Coronary artery (tissue), 2 donors: ENCODE data around the gene AMER2.

Source experiments
- DNase-seq: peaks from one replicate; pipeline ENCODE4 v3.0.0-alpha.2; 2017; ENCODE audit warnings: low spot score
- H3K27ac ChIP-seq, 2 donors: fragments of 200-600 bp; sonication (generic); one replicate each; pipeline ENCODE4 v1.5.1; 2016 to 2019
- H3K4me3 ChIP-seq: fragments of 200-600 bp; sonication (generic); 2 replicates; pipeline ENCODE4 v1.5.1; 2016; ENCODE audit warnings: mild to moderate bottlenecking, moderate library complexity
- CTCF ChIP-seq: fragments of 200-600 bp; sonication (generic); IDR thresholded peaks from one replicate; pipeline ENCODE4 v1.5.1; 2019; ENCODE audit warnings: antibody characterized with exemption

AMER2 gene

GRCh38 chr13:25177012-25177411, 4.9 kb upstream of the AMER2 start:
- H3K4me3 ChIP-seq = no peak overlapping the region
- no peak for TF ChIP-seq CTCF
- DNase-seq = no peak
- H3K27ac ChIP-seq = no peak overlapping the region

- DNase-seq = no peak
- Histone ChIP-seq H3K4me3 (no peak overlapping the region), H3K27ac (no peak overlapping the region)
- TF ChIP-seq CTCF = no peak
Measured at GRCh38 chr13:25175431-25175830, 3.3 kb upstream of the AMER2 start.

- no peak overlapping the region for H3K4me3 ChIP-seq
- DNase-seq = no peak
- no peak overlapping the region for H3K27ac ChIP-seq
- no peak for TF ChIP-seq CTCF
Measured at GRCh38 chr13:25175026-25175425, 2.9 kb upstream of the AMER2 start.

GRCh38 chr13:25174304-25174703, 2.2 kb upstream of the AMER2 start:
- Histone ChIP-seq H3K27ac (no peak overlapping the region), H3K4me3 (no peak overlapping the region)
- no peak for DNase-seq
- TF ChIP-seq CTCF = no peak

- no peak overlapping the region for H3K27ac ChIP-seq
- H3K4me3 ChIP-seq = no peak overlapping the region
- no peak for DNase-seq
- TF ChIP-seq CTCF = no peak
Measured at GRCh38 chr13:25172303-25172630, 179 bp upstream of the AMER2 start.

GRCh38 chr13:25171170-25171516, 945 bp downstream of the AMER2 start:
- H3K27ac ChIP-seq = no peak overlapping the region
- peak overlapping the region; percentile 66 for H3K4me3 ChIP-seq
- DNase-seq = no peak
- TF ChIP-seq CTCF = no peak

- DNase-seq = no peak
- Histone ChIP-seq H3K27ac (no peak overlapping the region), H3K4me3 (peak overlapping the region; percentile 66)
- TF ChIP-seq CTCF = no peak
Measured at GRCh38 chr13:25170554-25171111, 1.5 kb downstream of the AMER2 start.
